Measurements from ENCODE around the gene KDM4B.

- TF ChIP-seq CTCF (conservative IDR thresholded peaks at IDR 0.05) (no peak), ZFX (IDR thresholded peaks at IDR 0.05) (no peak)
These were observed 61.4 kb downstream of the KDM4B start for GRCh38 chr19:5030136-5030820.

Measured in C4-2B (cell line).